ENCODE data around the gene OLA1.

The OLA1 gene

DNA sequence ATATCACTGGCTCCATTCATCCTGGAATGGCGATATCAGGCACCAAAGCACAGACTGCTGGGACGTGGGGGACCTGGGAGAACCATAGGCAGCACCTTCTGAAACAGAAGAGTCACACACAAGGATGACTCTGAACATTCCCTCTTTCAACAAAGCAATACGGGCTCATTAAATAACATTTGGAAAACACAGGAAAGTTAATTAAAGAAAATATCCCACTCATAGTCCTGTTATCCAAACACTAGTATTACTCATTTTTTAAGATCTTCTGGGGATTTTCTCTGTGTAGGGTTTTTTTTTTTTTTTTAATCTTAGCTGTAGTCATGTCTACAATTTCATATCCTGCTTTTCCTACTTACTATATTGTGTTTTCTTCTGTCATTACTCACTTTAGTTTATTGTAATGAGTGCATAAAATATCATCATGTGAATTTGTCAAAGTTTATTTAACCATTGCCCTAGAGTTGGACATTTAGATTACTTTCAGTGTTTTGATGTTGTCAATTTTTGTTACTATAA lies 213.2 kb downstream of the OLA1 start:
- TF ChIP-seq, protein P1, sequence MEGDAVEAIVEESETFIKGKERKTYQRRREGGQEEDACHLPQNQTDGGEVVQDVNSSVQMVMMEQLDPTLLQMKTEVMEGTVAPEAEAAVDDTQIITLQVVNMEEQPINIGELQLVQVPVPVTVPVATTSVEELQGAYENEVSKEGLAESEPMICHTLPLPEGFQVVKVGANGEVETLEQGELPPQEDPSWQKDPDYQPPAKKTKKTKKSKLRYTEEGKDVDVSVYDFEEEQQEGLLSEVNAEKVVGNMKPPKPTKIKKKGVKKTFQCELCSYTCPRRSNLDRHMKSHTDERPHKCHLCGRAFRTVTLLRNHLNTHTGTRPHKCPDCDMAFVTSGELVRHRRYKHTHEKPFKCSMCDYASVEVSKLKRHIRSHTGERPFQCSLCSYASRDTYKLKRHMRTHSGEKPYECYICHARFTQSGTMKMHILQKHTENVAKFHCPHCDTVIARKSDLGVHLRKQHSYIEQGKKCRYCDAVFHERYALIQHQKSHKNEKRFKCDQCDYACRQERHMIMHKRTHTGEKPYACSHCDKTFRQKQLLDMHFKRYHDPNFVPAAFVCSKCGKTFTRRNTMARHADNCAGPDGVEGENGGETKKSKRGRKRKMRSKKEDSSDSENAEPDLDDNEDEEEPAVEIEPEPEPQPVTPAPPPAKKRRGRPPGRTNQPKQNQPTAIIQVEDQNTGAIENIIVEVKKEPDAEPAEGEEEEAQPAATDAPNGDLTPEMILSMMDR (IDR thresholded peaks at IDR 0.05) = no peak

GRCh38 chr2:174033163-174033550 lies 215.2 kb downstream of the OLA1 start:
- TF ChIP-seq, protein P1 (IDR thresholded peaks at IDR 0.05) = no peak

DNA sequence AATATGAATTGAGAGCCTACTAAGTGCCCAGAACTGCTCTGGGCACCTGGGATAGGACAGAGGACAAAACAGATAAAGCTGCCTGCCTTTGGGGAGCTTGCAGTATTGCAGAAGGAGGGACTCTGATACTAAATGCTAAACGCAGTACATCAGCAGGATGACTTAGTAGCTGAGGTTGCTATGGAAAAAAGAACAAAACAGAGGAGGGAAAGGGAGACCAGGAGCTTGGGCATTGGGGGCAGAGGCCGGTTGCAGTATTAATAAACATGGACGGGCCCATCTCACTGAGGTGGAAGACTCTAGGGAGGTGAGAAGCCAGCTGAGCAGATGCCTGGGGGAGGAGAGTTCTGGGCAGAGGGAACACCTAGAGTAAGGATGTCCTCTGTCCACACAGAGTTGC lies 217.1 kb downstream of the OLA1 start:
- TF ChIP-seq, protein P1 (IDR thresholded peaks at IDR 0.05) = no peak

GRCh38 chr2:174028935-174029334 lies 219.4 kb downstream of the OLA1 start:
- TF ChIP-seq, protein P1 (IDR thresholded peaks at IDR 0.05) = no peak

DNA sequence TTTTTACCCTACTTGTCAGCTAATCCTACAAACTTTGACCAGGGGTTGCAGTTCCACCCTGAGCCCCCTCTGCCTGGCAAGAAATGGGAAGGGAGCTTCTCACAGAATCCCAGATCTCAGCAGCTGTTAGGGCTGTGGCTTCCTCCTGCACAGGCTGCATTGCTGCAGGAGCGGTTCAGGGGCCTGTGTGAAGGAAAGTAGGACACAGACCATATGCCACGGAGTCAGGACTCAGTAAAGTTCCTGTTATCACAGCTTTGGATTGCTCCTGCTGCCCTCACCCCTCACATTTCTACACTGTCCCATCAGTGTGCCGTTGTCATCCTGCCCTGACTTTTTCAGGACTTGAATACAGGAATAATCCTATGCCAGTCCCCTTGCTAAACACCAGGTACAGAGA lies 220.4 kb downstream of the OLA1 start:
- TF ChIP-seq, protein P1 (IDR thresholded peaks at IDR 0.05) = no peak

DNA sequence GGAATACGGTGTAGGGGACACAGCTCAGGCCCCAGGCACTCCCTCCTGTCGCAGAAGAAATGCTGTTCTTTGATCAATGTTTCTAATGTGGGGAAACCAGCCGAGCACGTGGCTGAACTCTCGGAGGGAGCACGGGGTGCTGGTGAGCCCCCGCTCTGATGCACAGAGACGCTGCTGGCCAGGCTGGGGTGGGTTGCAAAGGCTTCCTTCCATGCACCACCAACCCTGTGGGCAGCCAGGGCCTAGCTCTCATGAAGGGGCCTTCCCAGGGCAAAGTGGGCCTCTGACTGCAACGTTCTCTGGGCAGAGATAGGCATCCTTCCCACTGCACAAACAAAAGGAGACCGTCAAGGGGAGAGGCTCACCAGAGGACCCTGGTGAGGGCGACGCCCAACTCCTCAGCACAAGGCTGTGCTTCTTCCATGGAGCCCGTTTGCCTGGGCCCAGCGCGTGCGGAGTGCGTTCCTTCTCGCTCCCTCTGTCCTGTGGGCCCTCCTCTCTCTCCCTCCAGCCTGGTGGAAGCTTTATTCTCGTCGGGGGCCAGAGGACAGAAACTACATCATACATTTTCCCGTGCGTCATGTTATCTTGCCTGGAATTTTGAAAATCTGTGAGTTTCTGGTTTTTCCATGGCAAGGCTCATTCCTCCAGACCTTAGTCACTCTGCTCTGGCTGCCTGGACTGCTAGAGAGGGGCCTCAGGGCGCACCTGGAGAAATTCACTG lies 222.0 kb downstream of the OLA1 start:
- TF ChIP-seq, protein P1 (IDR thresholded peaks at IDR 0.05) = no peak

- TF ChIP-seq, protein P1 (IDR thresholded peaks at IDR 0.05) = no peak
These were observed 222.8 kb downstream of the OLA1 start for GRCh38 chr2:174025271-174026121.
